HG03064 (cell line): ENCODE data around the gene SEMA3F.

Experiments
- ATAC-seq: cut with Tn5 transposase; IDR thresholded peaks from one replicate; pipeline ENCODE4 v1.9.1; 2021; ENCODE audit warnings: low read depth; ENCODE audit not compliant: unreplicated experiment

The SEMA3F gene

GRCh38 chr3:50155491-50155878 lies 361 bp downstream of the SEMA3F start:
- no peak for ATAC-seq

- no peak for ATAC-seq
Measured at GRCh38 chr3:50155891-50156290, 767 bp downstream of the SEMA3F start.

GRCh38 chr3:50156549-50157493 lies 1.7 kb downstream of the SEMA3F start:
- no peak for ATAC-seq

GRCh38 chr3:50157827-50158529 lies 2.9 kb downstream of the SEMA3F start:
- no peak for ATAC-seq

- no peak for ATAC-seq
Measured at GRCh38 chr3:50158530-50159146, 3.5 kb downstream of the SEMA3F start.

GRCh38 chr3:50160561-50160983 lies 5.4 kb downstream of the SEMA3F start:
- ATAC-seq, result no peak

GRCh38 chr3:50161320-50161719 lies 6.2 kb downstream of the SEMA3F start:
- ATAC-seq, result no peak

GRCh38 chr3:50162034-50162883 lies 7.1 kb downstream of the SEMA3F start:
- no peak for ATAC-seq

GRCh38 chr3:50163572-50164455 lies 8.7 kb downstream of the SEMA3F start:
- no peak for ATAC-seq

GRCh38 chr3:50164481-50164880 lies 9.4 kb downstream of the SEMA3F start:
- ATAC-seq, result no peak

- no peak for ATAC-seq
Measured at GRCh38 chr3:50164984-50165909, 10.1 kb downstream of the SEMA3F start.

- ATAC-seq, result no peak
Measured at GRCh38 chr3:50165910-50166538, 10.9 kb downstream of the SEMA3F start.

- no peak for ATAC-seq
Measured at GRCh38 chr3:50166620-50167019, 11.5 kb downstream of the SEMA3F start.

- ATAC-seq, result no peak
Measured at GRCh38 chr3:50167069-50167840, 12.1 kb downstream of the SEMA3F start.

GRCh38 chr3:50167841-50168209 lies 12.7 kb downstream of the SEMA3F start:
- no peak for ATAC-seq

- ATAC-seq, result no peak
Measured at GRCh38 chr3:50168388-50168787, 13.3 kb downstream of the SEMA3F start.

GRCh38 chr3:50168791-50169190 lies 13.7 kb downstream of the SEMA3F start:
- ATAC-seq, result no peak
